ENCODE measurements around the gene PGAM1. TPM values are rescaled to one million over a fixed set of nuclear protein-coding genes. Genes with fewer than 3 reads are reported as not detected.

PGAM1 gene
- total RNA-seq, 1 experiment from 2014 or later, result 497 TPM

GRCh38 chr10:97404044-97404443, 21.9 kb upstream of the PGAM1 start:
- Histone ChIP-seq H3K79me2 (ENCODE audit: insufficient read depth, low read length) (peaks cover 21% of the 10 kb centered on the region), H3K4me2 (ENCODE audit: low read length) (no peak overlapping the region), H3K36me3 (ENCODE audit: control insufficient read depth in 1 of 2, insufficient read depth in 2 of 2, low read length in 2 of 2) (no peaks in the 10 kb centered on the region), H3K4me1 (ENCODE audit: control insufficient read depth in 1 of 2, insufficient read depth in 2 of 2, low read length in 2 of 2) (peaks cover 8 to 40% of the 10 kb centered on the region in 2 experiments; a peak in 3 of 4 replicates), H3K9ac (ENCODE audit: low read length) (no peak overlapping the region), H3K27me3 (ENCODE audit: insufficient read depth, low read length) (no peaks in the 10 kb centered on the region), H3K27ac (ENCODE audit: low read depth, low read length) (no peak overlapping the region), H3K4me3 (replicated peaks in 1 of 2; ENCODE audit: low read depth in 1 of 2, low read length in 2 of 2) (no peak overlapping the region), H4K20me1 (ENCODE audit: insufficient read depth) (no peaks in the 10 kb centered on the region), H2AFZ (ENCODE audit: low read depth, low read length, poor library complexity, severe bottlenecking) (no peak overlapping the region), H3K9me3 (ENCODE audit: control insufficient read depth in 1 of 2, insufficient read depth in 1 of 2, low read depth in 1 of 2, low read length in 2 of 2) (no peaks in the 10 kb centered on the region), H3K9me2 (ENCODE audit: insufficient read depth) (no peaks in the 10 kb centered on the region)
- ATAC-seq, result no peak
- CTCF ChIA-PET, result no interaction called here
- RAD21 ChIA-PET (ENCODE audit: low non-redundant PET in 1 of 2, low total read pairs in 2 of 2, uncharacterized antibody in 2 of 2, unreplicated experiment in 2 of 2), result no interaction called here
- DNase-seq (ENCODE audit: low read depth, low spot score), result no peak
- POLR2A ChIA-PET, result no interaction called here
- TF ChIP-seq POLR2A (IDR thresholded peaks at IDR 0.05; ENCODE audit: borderline replicate concordance, extremely low read depth, insufficient read depth, insufficient read length), result no peak
- no peak for TF ChIP-seq POLR2AphosphoS5 (IDR thresholded peaks at IDR 0.05; ENCODE audit: low read depth, low read length)
- TF ChIP-seq SRF (IDR thresholded peaks at IDR 0.05; ENCODE audit: low read depth), result no peak
- TF ChIP-seq JUND (IDR thresholded peaks at IDR 0.05), result no peak
- no peak for TF ChIP-seq SP1 (IDR thresholded peaks at IDR 0.05; ENCODE audit: low read depth)
- no peak for TF ChIP-seq TCF7L2 (IDR thresholded peaks at IDR 0.05; ENCODE audit: borderline replicate concordance, extremely low read depth, insufficient read depth, insufficient read length)
- no peak for TF ChIP-seq SIN3A (IDR thresholded peaks at IDR 0.05; ENCODE audit: low read depth)
- TF ChIP-seq ELF1 (IDR thresholded peaks at IDR 0.05; ENCODE audit: borderline replicate concordance, low read depth), result no peak
- no peak for TF ChIP-seq MAX (IDR thresholded peaks at IDR 0.05)
- no peak for TF ChIP-seq EZH2 (IDR thresholded peaks at IDR 0.05)
- TF ChIP-seq ZNF274 (IDR thresholded peaks at IDR 0.05; ENCODE audit: low read depth, low read length), result no peak
- TF ChIP-seq ZBTB33 (IDR thresholded peaks at IDR 0.05; ENCODE audit: extremely low read depth, insufficient replicate concordance, low read length), result no peak
- no peak for TF ChIP-seq EZH2phosphoT487 (IDR thresholded peaks at IDR 0.05; ENCODE audit: borderline replicate concordance)
- TF ChIP-seq REST (IDR thresholded peaks at IDR 0.05; ENCODE audit: low read depth), result no peak
- no peak for TF ChIP-seq ZFX (IDR thresholded peaks at IDR 0.05)
- no peak for TF ChIP-seq ATF3 (IDR thresholded peaks at IDR 0.05)
- TF ChIP-seq CEBPB (IDR thresholded peaks at IDR 0.05; ENCODE audit: low read depth), result no peak
- TF ChIP-seq EGR1 (IDR thresholded peaks at IDR 0.05; ENCODE audit: low read depth), result no peak
- TF ChIP-seq RAD21 (IDR thresholded peaks at IDR 0.05; ENCODE audit: low read depth), result no peak
- intact Hi-C loops (cut with micrococcal nuclease), result no loop called here
- no TSS peak for BruUV-seq (replicated peaks)
